Activated CD8-positive, alpha-beta memory T cell treated with anti-CD3 and anti-CD28 coated beads, Interleukin-2, amount 50 U/mL, for 1 hour (primary cell): ENCODE data around the gene MINDY4B.

Experiments
- DNase-seq: peaks from one replicate; pipeline ENCODE4 v3.0.0-alpha.2; 2020; ENCODE audit errors: extremely low read depth

The MINDY4B gene

DNA sequence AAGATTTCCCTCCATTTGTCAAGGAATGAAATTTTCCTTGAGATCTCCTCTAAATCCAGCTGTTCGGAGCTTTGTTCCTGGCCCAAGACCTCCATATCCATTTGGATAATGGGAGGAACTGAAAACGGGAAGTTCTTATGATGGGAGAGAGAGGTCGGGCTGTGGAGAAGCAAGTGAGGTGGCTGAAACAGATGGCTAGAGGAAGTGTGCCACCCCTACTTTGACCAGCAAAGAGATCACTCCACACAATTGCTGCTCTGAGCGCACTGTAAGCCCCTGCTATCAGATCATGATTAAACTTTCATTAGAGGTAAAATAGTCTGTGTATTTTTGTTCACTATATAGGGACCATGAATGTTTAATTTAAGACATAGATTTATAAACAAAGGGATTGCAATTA, at the start of gene MINDY4B:
Gene MINDY4B, minus strand, starts transcription at position 101 of the 400 bp plus-strand sequence. Its CDS starts 0 bp downstream, at position 101.
- DNase-seq, result no peak

DNA sequence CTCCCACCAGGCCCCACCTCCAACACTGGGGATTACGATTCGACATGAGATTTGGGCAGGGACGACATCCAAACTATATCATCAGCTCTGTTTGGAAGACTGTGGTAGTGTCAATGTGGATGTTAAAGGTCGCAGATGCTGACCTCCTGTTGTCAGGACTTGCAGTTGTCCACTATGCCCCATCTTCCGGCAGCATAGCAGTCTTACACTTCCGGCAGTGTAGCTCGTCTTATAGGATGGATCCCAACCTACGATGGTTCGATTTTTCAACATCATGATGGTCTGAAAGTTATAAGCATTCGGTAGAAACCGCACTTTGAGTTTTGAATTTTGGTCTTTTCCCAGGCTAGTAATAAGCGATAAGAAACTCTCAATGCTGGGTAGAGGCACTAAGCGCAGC, 46.7 kb upstream of the MINDY4B start:
- no peak for DNase-seq

DNA sequence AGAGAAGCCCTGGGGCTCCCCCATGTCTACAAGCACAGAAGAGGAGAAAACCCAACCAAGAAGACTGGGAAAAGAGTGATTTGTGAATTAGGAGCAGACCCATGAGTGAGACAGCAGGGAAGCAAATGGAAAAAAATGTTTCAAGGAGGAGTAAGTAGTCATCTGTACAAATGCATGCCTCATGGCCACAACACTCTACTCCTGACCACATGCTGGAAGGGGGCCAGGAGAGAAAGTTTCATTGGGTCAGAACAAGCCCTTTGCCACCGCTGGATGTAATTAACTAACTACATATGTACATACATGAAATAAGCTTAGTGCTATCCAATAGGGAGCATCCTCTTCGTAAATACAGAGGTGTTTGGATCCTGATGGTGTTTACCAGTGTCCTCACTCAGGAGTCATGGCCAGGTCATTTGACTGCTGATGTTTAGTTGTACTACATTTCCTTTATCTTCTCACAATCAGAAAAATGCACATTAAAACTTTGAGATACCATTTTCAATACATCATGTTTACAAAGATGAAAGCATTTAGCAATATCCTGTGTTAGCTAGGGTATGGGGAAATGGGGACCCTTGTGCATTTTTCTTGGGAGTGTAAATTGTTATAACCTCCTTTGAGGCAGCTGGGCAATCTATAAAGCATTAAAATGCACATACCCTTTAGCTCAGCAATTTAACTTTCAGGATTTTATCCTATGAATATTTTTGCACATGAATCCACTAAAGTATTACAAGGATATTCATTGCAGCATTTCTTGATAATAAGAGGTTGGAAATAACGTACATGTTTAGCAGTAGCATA, 40.2 kb upstream of the MINDY4B start:
- DNase-seq, result no peak

DNA sequence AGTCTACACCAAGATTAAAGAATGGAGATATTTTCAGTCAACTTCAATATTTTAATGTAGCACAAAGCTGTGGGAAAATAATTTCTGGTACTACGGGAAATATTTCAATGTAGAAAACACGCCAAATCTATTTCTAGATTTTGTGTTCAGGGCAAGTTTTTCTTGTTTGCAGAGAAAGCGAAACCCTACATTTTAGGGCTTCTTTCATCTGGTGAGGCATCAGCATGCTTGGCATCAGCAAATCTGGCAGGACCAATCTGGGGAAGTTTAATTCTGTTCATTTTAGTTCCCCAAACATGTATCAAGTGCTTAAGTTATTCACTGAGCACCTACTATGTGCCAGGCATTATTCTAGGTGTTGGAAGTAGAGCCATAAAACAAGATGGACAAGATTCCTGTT, 37.0 kb upstream of the MINDY4B start:
- no peak for DNase-seq

DNA sequence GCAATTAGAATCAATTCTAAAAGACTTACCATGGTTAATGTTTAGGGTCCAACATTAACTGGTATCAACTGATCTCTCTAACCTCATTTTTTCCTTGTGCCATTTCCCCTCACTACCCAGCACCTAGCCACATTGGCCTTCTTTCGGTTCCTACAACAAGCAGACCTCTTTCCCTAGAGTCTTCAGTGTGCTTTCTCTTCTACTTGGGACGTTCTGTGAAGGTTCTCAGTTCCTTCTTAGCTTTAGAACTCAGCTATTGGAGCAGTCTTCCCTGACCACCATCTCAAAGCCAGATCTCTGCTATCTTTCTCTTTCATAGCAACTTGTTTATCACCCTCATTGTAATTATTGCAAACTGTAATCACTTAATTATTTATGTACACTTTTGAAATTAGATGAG, 31.5 kb upstream of the MINDY4B start:
- no peak for DNase-seq

DNA sequence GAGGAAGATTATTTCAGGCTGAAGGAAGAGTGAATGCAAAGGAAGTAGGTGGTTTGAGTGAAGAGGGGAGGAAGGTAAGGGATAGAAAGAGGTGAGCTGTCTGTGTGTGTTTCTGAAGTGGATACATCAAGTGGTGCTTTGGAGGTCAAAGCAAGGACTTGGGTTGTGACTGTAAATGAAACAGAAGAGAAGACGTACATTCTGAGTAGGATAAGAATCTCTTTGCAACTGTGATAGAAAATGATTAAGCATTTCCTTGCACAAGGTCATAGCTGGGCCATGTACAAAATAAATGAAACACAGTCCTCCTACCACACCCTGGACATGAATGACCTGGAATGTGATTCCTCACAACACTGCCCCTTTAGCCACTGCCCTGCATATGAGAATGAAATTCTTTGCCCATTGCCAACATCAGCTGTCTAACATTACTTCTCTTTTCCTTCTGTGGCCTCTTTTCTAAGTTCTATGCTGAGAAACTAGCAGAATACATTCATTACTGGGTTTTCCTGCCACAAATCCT, 28.3 kb upstream of the MINDY4B start:
- no peak for DNase-seq

DNA sequence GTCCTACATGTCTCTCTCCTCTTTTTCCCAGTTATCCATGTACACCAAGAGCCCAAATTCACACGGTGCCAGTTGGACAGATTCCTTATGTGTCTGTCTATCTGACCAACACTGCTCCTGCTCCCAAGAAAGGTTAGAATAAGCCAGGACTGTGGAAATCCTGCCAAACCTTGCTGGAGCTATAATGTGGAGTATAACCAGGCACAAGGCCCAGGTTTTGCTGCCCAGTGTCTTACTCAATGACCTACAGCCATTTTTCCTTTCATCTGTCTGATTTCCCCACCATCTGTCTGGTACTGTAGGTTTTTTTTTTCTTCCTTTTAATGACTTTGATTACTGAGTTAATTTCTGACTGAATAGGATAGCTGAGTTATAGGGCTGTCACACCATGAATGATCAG, 26.5 kb upstream of the MINDY4B start:
- DNase-seq, result no peak

DNA sequence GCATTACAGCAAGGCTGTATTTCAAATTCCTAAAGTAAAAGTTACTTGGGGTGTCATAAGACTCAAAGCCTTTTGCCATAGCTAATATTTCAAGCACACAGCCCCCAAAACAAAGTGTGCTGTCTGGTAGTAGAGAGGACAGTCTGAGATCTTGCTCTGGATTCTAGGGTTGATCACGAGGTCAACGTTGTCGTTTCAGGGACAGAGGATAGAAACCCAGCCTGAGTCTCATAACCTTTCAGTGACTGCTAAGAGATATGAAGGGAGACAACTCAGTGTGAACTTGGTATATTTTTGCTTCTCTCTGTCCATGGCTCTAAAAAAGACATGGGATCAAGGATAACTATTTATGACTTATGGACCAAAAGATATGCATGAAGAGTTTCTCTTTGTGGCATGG, 25.6 kb upstream of the MINDY4B start:
- DNase-seq, result no peak

DNA sequence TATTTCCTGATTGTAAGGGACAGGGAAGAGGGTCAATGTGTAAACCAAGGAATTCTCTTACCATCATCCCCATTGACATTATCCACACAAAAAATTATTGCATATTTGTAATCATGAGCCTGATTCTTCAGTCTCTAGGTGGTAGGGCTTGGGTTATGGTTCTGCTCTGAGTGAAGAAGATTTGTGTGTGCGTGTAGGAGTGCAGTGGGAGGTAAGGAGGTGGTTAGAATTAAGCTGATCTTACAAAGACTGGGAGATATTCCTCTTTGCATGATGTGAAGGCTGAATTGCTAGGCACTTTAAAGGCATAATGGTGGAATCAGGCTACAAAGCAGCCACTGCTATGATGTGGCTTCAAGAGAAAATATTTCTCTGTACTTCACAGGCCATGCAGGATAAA, 23.0 kb upstream of the MINDY4B start:
- no peak for DNase-seq

DNA sequence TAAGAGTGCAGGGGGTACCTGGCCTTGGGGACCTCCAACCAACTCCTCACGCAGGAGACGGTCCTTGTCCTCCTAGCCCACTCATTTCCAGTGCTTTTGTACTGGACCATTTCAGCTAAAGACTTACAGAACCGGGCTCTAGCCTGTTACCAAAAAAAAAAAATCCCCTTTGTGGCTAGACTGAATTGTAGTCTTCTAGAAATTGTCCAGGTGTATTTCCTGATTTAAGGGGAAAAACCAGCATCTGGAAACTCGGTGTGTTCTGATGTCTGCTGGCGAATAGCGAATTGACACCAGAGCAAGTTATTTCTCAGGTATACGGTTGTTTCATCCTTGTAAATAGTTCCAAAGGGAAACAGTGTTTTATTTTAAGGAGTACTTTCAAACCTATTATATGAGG, 21.1 kb upstream of the MINDY4B start:
- no peak for DNase-seq

DNA sequence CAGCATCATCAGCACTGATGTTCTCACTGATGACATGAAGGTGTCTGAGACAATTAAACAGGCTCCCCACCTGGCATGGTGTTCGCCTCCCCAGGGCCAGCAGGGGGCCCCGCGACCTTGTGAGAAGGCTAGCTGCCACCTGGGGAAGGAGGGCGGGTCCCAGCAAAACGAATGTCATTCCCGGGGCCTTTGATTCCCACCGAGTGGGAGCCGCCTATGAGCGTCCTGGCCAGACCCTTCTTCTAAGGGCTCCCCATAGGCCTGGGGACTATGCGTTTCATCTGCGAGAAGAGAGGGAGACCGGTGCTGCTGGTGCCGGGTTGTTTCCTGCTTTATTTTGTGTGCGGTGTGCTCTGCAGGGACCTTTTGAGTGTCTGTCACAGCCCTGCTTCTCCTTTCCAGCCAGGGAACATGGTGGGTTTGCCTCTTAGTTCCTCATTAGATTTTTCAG, 20.5 kb upstream of the MINDY4B start:
- DNase-seq, result no peak

DNA sequence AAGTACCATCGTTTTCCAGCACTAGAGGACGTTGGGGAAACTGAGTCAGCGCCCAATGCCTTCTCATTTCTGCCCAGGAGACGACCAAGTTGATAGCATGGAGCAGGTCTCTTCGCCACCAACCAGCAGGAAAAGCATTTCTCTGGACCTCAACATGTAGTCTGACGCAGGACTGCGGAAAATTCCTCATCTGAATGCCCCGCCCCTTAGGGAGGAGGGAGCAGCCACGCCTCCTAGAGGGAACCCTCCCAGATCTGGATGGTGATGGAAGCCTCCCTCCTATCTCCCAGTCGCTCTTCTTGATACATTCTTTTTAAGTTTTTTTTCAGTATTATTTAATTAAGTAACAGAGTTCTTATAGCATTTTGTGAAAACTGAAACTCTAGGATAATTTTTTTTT, 17.4 kb upstream of the MINDY4B start:
- no peak for DNase-seq

DNA sequence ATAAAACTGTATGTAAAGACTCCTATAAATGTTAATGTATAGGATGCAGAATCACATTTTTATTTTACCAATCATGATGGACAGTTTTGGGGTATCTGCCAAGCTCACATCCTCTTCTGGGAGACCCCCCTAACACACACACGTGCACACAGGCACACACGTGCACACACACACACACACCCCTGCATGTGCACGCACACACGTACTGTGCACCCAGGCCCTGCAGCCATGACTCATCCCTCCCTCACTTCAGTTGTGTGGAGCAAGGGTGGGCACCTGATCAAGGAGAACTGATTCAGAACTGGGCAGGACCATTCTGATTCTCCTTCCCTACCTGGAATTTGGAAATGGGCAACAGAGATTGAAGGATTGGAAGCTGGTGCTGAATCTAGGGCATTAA, 16.0 kb upstream of the MINDY4B start:
- no peak for DNase-seq

DNA sequence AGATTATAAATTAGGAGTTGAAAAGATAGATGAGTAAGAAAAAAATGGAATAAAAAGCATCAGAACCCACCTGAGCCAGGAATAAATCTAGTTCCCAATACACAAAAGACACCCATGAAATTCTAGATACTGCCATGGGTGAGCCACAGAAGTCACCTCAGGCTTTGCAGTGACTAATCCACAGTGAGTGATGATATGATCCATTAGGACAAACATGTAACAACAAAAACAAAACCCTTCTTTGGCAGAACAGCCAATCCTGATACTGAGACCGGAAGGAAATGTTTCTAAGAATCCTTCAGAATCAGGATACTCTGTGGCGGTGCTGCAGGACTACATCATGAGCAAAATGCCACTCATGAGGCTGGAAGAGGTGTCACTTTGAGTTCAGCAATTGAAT, 15.0 kb upstream of the MINDY4B start:
- DNase-seq, result no peak

DNA sequence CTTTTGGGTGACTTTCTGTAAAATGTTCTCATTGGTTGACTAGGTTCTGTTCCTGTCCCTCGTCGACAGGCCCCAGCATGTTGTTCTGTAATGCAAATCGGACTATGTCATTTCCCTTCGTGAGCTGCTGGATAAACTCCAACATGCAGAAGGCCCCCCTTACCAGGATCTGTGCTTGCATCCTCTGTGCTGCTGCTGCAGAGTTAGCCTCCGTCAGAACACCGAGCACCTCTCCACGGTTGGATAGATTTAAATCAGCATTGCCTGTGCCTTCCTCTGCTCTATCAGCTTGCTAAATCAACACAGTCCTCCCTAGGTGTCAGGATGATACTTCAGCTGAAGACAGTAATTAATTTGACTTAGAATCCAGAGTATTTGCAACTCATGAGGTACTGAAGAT, 12.7 kb upstream of the MINDY4B start:
- DNase-seq, result no peak

DNA sequence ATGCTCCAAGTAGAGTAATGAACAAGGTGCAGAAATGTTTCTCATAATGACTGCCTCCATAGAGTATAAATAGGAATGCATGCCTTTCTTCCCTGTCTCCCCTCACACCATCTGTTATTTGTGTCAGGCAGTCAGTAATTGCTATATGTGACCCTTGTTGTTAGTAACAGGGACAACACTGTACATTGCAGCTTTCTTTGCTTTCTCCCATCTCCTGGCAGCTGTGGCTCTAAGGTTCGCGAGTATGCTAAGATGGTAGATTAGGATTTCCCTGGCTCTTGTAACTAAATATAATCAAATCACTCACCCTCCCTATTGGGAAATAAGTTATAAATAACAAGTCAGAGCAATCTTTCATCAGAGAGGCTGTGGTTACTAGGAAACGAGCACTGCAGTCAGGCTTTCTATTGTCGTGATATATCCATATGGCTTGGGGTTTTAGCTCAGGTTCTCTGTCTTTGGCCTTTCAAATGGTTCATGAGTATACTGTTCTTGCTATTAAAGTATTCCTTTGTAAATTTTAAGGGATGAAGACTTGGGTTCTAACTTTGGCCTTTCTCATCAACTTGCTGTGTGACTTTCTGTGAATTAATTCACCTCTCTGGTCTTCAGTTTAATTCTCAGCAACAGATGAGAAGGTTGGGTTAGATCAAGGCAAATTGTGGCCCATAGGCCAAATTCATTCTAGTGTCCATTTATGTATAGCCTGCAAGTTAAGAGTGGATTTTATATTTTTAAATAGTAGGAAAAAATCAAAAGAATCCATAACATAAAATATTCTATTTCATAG, 8.1 kb upstream of the MINDY4B start:
- no peak for DNase-seq

DNA sequence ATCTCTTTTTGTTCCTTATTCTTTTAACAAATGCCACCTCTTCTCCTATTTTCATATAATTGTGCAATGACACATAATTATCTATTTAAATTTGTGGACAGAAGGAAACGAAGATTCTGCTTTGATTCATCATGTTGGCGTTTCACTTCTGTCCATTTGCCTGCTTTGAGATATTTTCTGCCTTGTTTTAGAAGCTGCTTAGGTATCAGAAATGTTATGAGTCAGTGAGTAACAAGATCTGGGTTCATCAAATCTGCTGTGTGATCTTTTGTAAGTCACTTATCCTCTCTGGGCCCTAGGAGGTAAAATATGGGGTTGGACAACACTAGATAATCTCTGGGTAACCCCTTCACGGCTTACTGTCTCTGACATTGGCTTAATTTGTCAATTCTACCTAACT, 7.3 kb upstream of the MINDY4B start:
- no peak for DNase-seq

DNA sequence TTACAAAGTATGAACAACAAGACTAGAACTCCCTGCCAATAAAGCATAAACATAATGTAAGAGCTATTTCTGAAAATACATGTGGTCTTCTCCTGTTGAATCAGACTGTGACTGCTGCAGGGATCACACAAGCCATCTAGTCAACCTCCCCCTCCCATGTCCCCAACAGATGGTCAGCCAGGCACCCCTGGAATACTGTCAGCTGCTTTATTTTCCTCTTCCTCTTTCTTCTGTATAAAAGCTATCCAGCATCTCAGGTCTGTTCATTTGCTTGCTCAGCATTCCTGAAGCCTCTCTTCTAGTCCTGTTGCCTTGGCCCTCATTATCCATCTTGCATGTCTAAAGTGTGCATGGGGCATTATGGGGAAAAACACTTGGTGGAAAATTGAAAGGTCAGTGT, 6.5 kb upstream of the MINDY4B start:
- no peak for DNase-seq

DNA sequence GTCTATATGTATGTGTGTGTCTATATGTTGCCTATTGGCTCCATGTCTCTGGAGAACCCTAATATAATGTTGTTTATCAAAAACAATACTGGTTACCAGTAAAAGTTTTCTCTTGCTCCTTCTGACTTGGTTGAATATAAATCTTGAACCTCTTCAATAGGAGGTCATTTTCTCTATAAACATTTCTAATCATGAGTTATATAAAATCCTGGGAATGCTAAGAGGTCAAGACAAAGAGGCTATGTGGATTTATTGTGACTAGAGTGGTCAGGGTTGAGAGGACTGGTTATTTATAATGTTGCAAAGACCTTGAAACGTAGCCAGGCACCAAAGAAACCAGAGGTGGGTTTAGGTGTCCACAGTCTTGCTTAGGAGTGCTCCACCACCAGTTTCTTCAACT, 1.2 kb upstream of the MINDY4B start:
- no peak for DNase-seq

DNA sequence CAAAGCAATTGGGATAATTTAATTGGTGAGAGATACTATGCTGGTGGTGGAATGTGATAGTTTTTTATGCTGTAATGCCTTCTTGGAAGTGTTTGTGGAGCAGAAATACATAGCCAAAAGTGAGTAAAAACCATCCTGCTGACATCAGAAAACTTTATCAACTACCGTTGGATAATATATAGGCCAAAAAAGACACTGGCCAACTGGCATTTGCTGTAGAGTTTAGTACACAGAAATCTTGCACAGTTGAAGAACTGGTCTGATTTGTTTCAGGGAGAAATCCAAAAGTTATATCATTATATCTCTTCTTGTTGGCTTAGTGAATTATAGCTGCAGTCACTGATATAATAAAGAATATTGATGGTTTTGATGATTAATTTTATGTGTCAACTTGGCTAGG, 507 bp upstream of the MINDY4B start:
- no peak for DNase-seq

DNA sequence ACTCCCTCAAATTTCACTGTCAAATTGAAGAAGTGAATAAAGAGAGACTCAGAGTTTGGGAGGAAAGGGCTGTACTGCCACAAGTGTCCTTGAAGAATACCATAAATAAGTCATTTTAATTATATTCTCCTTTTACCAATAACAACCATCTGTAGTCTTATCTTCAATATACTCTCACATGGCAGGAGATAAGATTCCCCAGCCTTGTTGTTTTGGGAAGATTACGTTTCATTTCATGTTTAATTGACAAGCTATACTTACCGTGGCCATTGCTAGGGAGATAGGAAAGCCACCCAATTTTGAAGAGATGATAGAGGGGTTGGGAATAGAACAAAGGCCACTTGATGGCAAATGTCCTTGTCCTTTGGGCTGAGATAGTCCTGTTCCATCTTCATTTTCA, 2.3 kb downstream of the MINDY4B start:
- no peak for DNase-seq

DNA sequence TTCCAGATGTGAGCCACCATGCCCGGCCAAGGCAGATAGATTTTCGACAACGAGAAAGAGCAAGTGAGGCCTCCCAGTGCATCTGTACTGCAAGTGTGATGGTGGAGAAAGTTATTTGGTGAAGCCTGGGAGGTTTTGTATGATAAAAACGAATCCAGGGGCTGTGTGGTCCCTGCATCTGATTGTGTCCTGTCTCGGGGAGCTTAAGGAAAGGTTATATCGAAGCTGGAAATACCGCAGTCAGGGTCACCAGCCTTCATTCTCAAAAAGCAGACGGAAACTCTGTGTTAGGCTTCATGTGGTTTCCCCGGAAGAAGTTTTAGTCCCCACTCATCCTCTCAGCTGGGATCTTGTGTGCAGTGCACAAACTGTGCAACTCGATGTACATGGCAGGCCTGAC, 3.4 kb downstream of the MINDY4B start:
- no peak for DNase-seq

DNA sequence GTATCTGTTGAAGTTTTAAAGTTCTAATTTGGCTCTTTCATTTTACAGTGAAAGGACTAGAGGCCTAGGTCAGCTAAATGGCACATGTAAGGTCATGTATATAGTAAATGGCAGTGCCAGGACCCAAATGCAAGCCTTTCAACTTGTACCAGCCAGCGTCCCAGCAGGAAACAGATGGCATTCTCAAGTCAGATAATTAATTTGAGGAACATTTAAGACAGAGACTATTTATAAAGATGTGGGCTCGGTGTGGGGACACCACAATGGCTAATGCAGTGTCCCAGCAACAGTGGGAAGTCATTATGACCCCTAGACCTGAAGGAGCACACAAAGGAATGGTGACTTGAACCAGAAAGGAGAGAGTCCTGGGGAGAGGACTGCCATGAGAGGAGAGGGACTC, 6.1 kb downstream of the MINDY4B start:
- DNase-seq, result no peak
